Upper lobe of left lung (tissue), 4 donors: ENCODE results near the gene OR51A7.

Experiments
- CTCF ChIP-seq, 6 experiments: fragments of 450-650 bp in 4 of 6; fragments of 200-600 bp in 2 of 6; sonication (generic) in 2 of 6; IDR thresholded peaks; one replicate each; pipeline ENCODE4 v1.5.1; 2016 to 2019; ENCODE audit warnings: antibody characterized with exemption in 6 of 6
- POLR2A ChIP-seq, 4 donors: fragments of 450-650 bp; IDR thresholded peaks; one replicate each; pipeline ENCODE4 v1.5.1; 2016 to 2017; ENCODE audit warnings: antibody characterized with exemption in 4 of 4, mild to moderate bottlenecking in 2 of 4
- POLR2AphosphoS5 ChIP-seq, 2 donors: sonication (generic); formaldehyde crosslinking; IDR thresholded peaks; one replicate each; pipeline ENCODE4 v1.5.1; 2017; ENCODE audit warnings: antibody characterized with exemption in 2 of 2

GRCh38 chr11:4891996-4892640, 11.5 kb upstream of the OR51A7 start:
- no peak for TF ChIP-seq CTCF (IDR thresholded peaks at IDR 0.05)
- no peak for TF ChIP-seq POLR2A (IDR thresholded peaks at IDR 0.05)
- TF ChIP-seq POLR2AphosphoS5 (IDR thresholded peaks at IDR 0.05): no peak
